GM21367 (cell line): ENCODE measurements around the gene PIGO.
A peak's percentile ranks its signal among the peaks of the same experiment; 100 is the strongest.

Experiments used
- ATAC-seq: cut with Tn5 transposase; IDR thresholded peaks from one replicate; pipeline ENCODE4 v1.9.1; 2021; ENCODE audit not compliant: unreplicated experiment

The PIGO gene

DNA sequence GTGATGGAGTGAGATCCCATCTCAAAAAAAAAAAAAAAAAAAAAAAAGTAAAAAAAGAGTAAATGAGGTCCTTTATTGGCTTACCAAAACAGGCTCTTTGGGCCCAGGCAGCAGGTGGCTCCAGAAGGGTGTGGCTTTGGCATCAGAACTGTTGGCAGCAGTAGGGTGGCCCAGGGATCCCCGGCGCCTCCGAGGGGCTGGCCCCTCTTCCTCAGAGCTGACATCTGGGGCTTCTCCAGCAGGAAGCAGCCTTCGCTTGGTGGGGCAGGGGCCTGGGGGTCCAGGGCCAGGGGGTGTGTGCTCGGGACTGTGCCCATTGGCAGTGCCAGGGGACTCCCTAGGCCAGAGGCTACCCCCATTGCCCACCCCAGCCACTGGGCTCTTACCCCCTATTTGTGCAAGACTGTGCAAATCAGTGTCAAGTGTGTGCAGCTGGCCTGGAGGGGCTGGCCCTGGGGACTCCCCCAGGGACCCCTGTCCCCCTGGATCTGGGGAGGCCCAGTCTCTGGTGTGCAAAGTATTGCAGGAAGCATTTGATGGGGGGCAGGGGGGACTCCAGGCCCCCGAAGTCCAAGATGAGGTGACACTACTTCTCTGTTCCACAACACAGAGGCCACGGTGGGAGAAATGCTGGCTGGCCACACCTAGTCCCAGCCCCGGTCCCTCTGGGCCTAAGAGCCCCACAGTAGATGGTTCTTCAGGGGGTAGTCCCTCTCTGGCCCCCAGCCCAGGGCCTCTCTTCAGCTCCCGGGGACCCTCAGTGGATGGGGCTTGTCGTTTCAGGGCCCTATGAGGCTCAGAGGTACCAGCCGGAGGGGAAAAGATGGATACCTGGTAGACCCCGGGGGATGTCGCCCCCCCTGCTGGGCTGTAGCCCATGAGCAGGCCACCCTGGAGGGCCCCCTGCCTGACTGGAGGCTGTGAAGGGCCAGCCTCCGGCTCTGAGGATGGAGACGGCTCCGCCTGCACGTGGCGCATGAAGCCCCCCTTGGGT is 11.2 kb upstream of the PIGO start:
- no peak for ATAC-seq

DNA sequence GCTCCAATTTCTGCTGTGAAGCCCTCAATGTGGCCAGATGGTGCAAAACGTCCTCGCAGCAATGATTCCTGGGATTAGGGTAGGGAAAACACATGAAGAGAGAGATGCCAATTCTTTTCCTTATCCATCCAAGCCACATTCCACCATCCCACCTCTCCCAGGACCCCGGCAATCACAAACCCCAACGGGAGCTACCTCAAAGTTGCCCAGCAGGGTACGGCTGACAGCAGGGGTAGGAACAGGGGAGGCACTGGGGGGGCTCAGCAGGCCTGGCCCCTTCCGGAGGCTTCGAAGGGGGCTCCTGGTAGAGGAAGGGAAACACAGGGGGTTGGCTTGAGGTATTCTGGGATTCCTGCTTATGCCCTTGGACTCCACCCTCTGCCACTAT is 9.9 kb upstream of the PIGO start:
- ATAC-seq: no peak

DNA sequence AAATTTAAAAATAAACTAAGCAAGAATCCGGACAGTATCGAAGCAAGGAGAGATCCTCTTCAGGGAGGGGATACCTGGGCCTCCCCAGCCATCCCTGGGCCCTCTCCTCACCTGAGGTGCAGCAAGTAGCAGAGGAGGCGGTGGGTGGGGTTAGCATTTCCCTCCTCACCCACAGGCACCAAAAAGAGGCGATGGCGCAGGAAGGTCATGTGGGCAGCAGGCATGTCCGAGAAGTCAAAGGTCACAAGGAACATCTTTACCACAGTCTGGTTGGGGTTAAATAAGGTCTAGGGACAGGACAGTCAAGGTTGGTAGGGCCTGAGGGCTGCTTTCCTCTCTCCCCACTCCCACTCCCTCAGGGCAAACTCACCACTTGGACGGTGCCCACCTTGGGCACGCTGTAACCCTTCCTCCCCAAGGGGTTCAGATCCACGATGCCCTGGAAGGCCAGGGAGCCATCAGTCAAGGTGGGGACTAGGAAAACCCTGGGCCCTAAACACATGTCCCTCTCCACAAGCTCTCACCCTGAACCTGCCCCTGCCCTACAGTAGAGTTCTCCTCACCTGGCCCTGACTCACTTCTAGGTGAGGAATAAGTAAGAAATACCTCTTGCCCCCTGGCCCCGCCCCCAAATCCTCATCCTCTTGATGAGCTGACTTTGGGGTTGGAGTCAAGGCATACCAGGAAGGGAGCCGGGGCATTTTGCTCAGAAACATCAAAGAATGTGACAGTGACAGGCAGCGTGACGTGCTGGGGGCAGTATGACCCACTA is 9.4 kb upstream of the PIGO start:
- ATAC-seq: no peak

DNA sequence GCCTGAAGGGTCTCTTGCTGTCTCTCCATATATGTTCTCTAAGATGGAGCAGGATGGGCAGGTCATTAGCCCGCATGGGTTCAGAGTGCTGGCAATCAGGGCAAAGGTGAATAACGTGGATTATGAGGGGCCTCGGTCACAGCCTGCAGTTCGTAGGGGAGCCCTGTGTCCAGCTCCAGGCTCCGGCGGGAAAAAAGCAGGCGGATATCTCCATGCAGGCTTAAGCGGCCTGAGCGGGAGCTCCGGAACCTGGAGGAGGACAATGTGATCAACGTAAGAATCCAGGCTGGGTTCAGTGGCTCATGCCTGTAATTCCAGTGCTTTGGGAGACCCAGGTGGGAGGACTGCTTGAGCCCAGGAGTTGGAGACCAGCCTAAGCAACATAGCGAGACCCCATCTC is 8.7 kb upstream of the PIGO start:
- no peak for ATAC-seq

DNA sequence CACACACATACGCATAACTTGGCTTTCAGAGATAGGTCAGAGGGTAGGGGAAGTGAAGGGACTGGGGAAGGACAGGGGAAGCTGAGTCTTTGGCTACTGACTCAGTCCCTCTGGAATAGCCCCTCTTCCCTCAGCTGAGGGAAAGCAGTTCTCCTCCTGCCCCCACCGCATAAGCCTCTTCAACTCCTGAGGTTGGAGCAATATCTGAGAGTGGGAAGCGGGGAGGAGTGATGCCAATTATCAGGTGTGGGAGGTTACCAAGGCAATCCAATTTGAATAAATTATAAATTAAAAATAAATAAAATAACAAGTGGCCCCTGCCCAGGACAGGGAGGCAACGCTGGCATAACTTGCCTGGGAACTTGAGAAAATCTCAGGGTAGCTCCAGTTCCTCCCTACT is 8.2 kb upstream of the PIGO start:
- no peak for ATAC-seq

DNA sequence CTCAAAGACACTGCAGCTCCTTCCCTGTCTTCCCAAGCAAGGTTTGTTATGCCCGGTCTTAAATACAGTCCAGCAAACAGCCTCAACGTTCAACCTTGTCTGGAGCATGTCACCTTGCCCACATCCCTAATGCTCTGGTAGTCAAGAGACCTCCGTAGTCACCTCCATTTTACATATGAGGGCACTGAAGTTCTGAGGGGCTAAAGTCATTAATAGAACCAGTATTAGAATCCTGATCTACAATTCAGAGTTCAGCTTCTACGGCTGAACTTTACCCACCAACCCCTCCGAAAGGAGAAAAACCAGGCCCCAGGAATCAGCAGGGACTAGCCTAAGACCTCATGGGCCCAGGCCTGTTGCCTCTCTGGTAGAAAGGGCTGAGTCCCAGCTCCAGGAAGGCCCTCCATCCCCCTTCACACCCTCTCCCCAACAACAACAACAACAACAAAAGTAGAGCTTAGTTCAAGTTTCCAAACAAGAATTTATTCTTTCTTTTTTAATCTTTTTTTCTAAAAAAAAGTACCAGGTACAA is 7.3 kb upstream of the PIGO start:
- ATAC-seq: no peak

DNA sequence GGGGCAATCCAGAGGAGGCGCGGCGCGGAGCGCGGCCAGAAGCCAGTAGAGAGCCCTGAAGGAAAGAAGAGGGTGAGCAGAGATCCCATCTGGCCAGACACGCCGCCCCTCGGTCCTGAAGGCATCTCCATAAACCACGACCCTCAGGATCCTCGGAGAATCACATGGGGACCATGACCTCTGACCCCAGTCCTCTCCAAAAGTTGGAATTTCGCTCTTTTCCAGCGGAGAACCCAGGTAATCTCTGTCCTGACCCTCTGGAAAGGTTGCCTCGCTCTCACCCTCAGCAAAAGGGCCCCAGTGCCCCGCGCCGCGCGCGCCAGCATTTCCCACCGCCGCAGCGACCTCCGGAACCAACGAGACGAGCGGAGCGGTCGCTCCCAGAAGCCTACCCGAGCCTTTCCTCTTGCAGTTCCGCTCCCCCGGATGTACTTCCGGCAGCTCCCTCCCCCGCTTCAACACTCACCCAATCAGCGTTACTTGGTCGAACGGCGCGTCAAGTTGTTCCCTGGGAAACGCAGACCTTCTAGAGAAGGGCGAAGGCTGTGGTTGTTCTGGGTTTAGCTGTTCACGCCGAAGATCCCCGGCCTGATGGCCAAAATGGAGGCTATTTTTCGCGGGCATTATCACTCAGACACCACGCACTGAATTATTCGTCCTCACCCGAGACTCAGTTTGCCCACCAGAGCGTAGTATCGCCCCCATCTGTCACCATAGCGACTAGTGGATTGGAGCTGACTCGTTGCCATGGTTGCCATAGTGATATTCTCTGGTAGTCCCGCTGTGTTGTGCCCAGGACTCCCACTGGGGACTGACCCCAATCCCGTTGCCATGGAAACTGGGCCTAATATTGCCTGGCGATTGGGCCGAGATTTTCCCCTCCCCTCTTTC is 6.6 kb upstream of the PIGO start, which contains the start of gene STOML2:
Gene STOML2, minus strand, starts transcription at position 363 of the 891 bp plus-strand sequence. Its CDS starts 37 bp downstream, at position 326.
- peak; percentile 86 for ATAC-seq

DNA sequence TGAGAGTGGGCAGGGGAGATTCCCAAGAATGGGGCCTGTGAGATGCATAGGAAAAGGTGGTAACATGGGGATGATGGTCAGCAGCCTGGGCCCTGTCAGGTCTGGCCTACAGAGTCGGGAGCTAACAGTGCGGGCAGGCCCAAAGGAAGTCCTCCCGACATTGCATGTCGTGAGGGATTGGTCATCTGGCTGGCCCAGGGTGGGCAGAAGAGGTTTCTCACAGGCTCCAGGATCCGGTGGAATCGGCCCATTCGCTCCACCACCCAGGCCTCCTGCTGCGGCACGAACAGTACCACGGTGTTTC is 6.0 kb upstream of the PIGO start:
- ATAC-seq: no peak

DNA sequence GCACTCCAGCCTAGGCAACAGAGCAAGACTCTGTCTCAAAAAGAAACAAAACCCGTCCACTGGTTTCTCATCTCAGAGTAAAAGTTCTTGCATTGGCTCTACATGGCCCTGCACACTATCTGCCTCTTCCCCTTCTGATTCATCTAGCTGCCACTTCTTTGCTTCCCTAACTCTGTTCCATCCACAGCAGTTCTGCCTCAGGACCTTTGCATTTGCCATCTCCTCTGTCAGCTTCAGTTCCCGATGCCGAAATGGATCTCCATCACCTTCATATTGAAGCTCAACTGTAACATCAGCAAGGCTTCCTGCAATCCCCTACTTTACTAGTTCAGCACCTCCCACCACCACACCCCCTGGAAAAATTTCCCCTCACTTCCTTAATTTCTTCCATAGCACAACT is 1.2 kb upstream of the PIGO start:
- no peak for ATAC-seq

DNA sequence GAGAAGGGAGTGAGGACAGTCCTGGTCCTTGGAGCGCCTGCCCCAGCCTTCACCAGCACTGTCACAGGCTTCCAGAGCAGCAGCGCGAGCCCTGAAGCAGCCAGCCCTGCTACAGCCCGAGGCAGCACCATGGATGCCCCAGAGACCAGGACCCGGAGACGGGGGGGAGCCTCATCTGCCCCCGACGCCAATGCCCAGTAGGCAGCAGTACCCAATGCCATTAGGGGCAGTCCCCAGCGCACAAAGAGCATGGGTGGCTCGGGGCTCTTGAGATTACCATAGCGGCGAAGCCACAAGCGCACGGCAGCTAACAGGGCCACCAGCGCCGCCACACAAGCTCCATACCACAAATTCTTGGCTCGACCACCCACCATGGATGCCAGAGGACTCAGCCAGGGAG is 4.9 kb downstream of the PIGO start:
- no peak for ATAC-seq

DNA sequence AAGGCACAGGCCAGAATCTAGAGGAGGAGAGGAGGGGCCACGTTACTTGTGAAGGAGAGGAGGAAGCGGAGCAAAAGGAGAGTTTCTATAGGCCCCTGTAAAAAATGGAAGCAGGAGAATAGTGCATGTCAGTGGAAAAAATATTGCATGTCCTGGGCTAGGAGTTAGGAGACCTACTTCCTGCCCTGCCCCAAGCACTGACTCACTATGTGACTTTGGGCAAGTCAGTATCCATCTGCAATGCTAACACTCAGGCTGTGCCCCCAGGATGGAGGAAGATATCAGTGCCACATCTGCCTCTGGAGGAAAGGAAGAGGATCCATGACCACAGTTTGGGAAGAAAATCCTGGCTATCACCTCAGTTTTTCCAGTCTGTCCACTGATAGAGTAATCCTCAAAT is 7.0 kb downstream of the PIGO start:
- no peak for ATAC-seq

DNA sequence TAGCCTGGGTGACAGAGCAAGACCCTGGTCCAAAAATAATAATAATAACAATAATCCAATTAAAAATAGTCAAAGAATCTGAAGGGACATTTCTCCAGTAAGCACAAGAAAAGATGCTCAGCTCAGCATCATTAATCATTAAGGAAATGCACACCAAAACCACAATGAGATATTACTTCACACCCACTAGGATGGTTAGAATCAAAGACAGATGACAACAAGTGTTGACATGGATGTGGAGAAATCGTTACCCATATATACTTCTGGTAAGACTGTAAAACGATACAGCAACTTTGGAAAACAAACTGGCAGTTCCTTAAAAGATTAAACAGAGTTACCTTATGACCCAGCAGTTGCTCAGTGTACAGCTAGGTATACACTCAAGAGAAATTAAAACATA is 11.3 kb downstream of the PIGO start:
- ATAC-seq: no peak

DNA sequence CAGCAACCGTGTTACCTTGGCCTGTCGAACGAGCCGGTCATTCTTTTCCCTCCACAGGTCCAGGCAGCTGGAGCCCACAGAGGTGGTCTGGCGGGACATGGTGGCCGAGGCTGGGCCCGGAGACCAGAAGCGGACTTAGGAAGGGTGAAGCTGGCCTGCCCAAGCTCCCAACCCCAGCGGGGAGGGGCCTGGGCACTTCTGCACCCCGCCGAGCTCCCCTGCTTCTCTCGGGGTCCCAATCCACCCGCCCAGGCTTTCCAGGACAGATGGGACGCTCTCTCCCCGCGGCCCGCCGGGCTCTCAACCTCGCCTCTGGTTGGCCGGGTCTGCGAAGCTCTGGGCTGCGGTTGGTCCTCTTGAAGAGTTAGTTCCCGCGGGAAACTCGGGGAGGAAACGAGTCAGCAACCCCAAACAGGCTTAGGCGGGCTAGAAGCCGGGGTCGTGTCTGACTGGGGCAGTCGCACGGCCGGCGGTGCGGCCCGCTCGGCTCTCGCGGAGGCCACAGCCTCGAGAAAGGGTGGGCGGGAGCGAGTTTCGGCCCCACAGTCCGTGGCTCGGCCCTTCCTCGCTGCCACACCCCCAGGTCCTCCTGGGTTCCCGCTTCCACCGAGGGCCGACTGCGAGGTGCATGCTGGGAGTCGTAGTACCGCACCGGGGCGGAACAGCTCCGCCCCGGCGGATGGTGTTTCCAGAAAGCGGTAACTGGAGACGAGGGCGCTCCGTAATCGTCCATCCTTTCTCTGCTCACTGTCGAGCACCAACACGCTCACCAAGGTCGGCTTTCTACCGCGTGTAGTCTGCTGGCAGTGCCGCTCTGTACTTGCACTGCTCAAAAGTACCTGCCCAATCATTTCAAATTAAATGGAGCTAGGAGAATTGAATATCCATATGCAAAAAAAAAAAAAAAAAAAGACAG is 16.7 kb downstream of the PIGO start, which contains the start of gene FANCG:
Gene FANCG, minus strand, starts transcription at position 517 of the 916 bp plus-strand sequence. Its CDS starts 418 bp downstream, at position 99.
- peak; percentile 78 for ATAC-seq

DNA sequence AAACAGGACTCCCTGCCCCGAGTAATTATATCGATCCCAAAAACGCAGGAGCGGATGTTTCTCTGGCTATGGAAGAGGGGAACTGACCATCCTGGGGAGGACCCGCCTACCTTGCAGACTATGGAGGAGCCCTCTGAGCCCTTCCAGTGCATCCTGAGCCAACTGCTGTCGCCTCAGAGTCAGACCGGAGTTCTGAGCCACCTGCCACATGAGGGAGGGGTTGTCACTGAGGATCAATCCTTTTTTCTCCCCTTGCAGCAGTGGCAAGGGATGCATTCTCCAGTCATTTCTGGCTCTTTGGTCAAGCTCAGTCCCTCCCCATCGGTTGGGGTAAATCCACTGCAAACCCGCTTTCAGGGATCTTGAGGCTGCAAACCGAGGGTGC is 17.4 kb downstream of the PIGO start:
- ATAC-seq: no peak

DNA sequence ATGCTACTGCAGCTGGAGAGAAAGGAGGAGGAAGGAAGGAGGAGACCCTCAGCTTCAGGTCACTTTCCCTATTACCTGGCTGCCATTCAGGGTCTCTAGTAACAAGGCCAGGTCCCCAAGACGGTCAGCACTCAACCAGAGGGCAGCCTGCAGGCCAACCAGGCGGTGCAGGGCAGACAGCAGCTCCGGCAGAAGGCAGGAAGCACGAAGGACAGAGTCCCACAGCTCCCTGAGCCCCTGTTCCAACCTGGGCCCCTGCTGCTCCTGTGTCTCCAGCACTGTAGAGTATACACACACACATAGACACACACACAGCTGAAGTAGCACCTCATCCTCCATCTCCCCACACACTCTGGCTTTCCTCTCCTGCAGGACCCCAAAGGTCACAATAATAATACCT is 18.3 kb downstream of the PIGO start:
- ATAC-seq: no peak

DNA sequence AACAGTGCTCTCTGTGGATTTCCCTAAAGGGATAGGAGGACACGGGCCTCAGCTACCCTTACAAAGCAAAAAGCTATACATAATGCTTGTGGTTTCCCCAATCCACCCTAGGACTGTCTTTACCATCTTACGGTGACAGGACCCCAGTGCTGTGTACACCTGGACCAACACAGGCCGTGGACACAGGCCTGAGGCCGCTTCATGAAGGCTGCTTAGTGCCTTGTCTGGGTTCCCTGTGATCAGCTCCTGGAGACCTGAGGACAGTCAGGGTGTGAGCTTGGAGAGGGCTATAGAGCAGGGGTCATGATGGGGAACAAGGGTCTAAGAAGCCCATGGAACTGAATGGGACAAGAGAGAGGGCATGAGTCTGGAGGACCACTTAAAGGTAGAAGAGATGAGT is 19.5 kb downstream of the PIGO start:
- ATAC-seq: no peak

DNA sequence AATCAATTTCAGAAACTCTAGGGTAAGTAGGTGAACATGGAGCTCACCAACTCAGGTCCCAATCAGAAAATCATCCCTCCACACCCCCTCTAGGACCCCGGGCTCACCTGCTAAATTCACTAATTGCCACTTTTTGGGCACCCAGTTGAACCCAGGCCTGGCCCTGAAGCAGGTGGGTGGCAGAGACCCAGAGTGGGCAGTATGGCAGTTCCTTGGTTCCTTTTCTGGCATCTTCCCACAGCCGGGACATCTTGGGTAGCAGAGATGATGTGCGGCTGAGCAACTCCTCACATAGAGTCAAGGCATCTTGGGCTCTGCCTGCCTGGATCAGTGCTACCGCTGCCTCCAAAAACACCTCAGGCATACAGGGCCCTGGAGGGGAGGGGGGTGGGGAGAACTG is 21.0 kb downstream of the PIGO start:
- ATAC-seq: no peak

DNA sequence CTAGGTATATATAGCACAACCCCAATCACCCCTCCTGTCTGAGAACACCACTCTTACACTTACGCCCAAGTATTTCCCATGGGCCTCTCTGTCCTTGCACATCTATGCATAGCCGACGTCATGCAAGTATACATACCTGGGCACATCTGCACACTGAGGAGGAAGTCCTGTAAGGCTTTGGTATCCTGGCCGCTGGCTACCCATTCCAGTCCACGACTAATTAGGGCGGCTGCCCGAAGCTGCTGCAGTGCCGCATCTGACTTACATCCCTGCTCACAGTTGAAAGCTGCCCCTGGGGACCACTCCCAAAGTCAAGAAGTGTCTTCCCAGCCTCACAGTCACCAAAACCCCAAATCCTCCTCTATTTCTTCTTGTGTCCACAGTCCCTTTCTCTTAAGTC is 21.6 kb downstream of the PIGO start:
- no peak for ATAC-seq

DNA sequence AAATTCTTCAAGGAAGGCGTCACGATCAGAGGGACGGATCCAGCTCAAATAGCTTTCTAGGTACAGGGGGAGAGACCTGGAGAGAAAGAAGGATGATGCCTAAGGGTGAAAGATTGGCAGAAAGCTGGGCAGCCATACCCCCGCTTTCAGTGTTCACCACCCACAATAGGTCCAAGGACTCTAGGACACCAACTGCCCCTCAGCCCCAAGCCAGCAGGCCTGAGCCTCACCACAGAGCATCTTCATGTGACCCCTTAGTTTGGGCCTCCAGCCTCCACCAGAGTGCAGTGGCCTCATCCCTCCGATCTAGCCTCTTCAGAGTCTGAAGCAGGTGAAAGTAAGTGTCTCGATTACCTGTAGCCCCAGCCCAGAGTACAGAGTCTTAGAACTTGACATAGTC is 22.2 kb downstream of the PIGO start:
- no peak for ATAC-seq

DNA sequence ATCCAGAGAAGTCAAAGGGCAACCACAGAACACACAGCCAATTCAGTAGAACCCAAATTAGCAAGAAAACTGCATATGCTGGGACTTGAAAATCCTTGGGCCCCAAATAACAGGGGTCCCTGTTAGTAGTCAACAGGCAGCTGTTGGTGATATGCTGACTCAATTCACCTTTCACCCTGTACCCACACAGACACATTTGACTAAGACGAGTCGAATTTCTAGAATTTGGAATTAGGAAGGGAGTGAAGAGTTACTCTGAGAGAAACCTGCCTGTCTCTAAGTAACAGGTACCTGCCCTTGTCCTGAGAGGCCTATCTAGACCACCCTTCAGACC is 23.1 kb downstream of the PIGO start:
- no peak for ATAC-seq
